ENCODE results near the gene NUDT2. TPM values are rescaled to one million over a fixed set of nuclear protein-coding genes. Genes with fewer than 3 reads are reported as not detected.
"Not testable (repeated sequence)": the region's sequence is repeated elsewhere in the genome, so short reads cannot be mapped to it uniquely, and the experiment has no call there.

NUDT2 gene
- total RNA-seq, 1 donor from 2014 or later: 7.2 TPM

GRCh38 chr9:34343090-34343489, 13.7 kb downstream of the NUDT2 start:
- Mint-ChIP-seq H3K4me1 (ENCODE audit: low read depth, unreplicated experiment) (no peaks in the 10 kb centered on the region), H3K4me3 (ENCODE audit: unreplicated experiment) (no peak overlapping the region), H3K9me3 (ENCODE audit: unreplicated experiment) (no peaks in the 10 kb centered on the region), H3K27ac (ENCODE audit: unreplicated experiment) (no peak overlapping the region), H3K27me3 (ENCODE audit: unreplicated experiment) (peaks cover 2% of the 10 kb centered on the region), H3K36me3 (ENCODE audit: unreplicated experiment) (no peaks in the 10 kb centered on the region)
- no peak for DNase-seq
- TF ChIP-seq CTCF (IDR thresholded peaks at IDR 0.05; ENCODE audit: partially characterized antibody, unreplicated experiment): no peak

- DNase-seq: no peak
- H3K27ac Mint-ChIP-seq (ENCODE audit: unreplicated experiment): no peak overlapping the region
- no peaks in the 10 kb centered on the region for H3K36me3 Mint-ChIP-seq (ENCODE audit: unreplicated experiment)
- no peak overlapping the region for H3K4me3 Mint-ChIP-seq (ENCODE audit: unreplicated experiment)
- peaks cover 2% of the 10 kb centered on the region for H3K27me3 Mint-ChIP-seq (ENCODE audit: unreplicated experiment)
- no peaks in the 10 kb centered on the region for H3K9me3 Mint-ChIP-seq (ENCODE audit: unreplicated experiment)
- no peak for TF ChIP-seq CTCF (IDR thresholded peaks at IDR 0.05; ENCODE audit: partially characterized antibody, unreplicated experiment)
- no peaks in the 10 kb centered on the region for H3K4me1 Mint-ChIP-seq (ENCODE audit: low read depth, unreplicated experiment)
Measured at GRCh38 chr9:34343605-34344004, 14.2 kb downstream of the NUDT2 start.

- TF ChIP-seq CTCF (IDR thresholded peaks at IDR 0.05; ENCODE audit: partially characterized antibody, unreplicated experiment): no peak
- Mint-ChIP-seq H3K27ac (ENCODE audit: unreplicated experiment) (no peak overlapping the region), H3K4me1 (ENCODE audit: low read depth, unreplicated experiment) (no peaks in the 10 kb centered on the region), H3K4me3 (ENCODE audit: unreplicated experiment) (no peak overlapping the region), H3K36me3 (ENCODE audit: unreplicated experiment) (no peaks in the 10 kb centered on the region), H3K9me3 (ENCODE audit: unreplicated experiment) (no peaks in the 10 kb centered on the region), H3K27me3 (ENCODE audit: unreplicated experiment) (no peaks in the 10 kb centered on the region)
- no peak for DNase-seq
Measured at GRCh38 chr9:34346873-34347799, 17.8 kb downstream of the NUDT2 start.

GRCh38 chr9:34347800-34348158, 18.4 kb downstream of the NUDT2 start:
- H3K4me3 Mint-ChIP-seq (ENCODE audit: unreplicated experiment): no peak overlapping the region
- no peak overlapping the region for H3K27ac Mint-ChIP-seq (ENCODE audit: unreplicated experiment)
- H3K4me1 Mint-ChIP-seq (ENCODE audit: low read depth, unreplicated experiment): no peaks in the 10 kb centered on the region
- no peaks in the 10 kb centered on the region for H3K27me3 Mint-ChIP-seq (ENCODE audit: unreplicated experiment)
- TF ChIP-seq CTCF (IDR thresholded peaks at IDR 0.05; ENCODE audit: partially characterized antibody, unreplicated experiment): no peak
- DNase-seq: no peak
- no peaks in the 10 kb centered on the region for H3K9me3 Mint-ChIP-seq (ENCODE audit: unreplicated experiment)
- no peaks in the 10 kb centered on the region for H3K36me3 Mint-ChIP-seq (ENCODE audit: unreplicated experiment)

GRCh38 chr9:34349324-34349723, 20.0 kb downstream of the NUDT2 start:
- Mint-ChIP-seq H3K36me3 (ENCODE audit: unreplicated experiment) (no peaks in the 10 kb centered on the region), H3K9me3 (ENCODE audit: unreplicated experiment) (no peaks in the 10 kb centered on the region), H3K27me3 (ENCODE audit: unreplicated experiment) (no peaks in the 10 kb centered on the region), H3K4me3 (ENCODE audit: unreplicated experiment) (no peak overlapping the region), H3K27ac (ENCODE audit: unreplicated experiment) (no peak overlapping the region), H3K4me1 (ENCODE audit: low read depth, unreplicated experiment) (no peaks in the 10 kb centered on the region)
- no peak for TF ChIP-seq CTCF (IDR thresholded peaks at IDR 0.05; ENCODE audit: partially characterized antibody, unreplicated experiment)
- DNase-seq: no peak

- DNase-seq; H3K27me3 Mint-ChIP-seq (ENCODE audit: unreplicated experiment); H3K4me1 Mint-ChIP-seq (ENCODE audit: low read depth, unreplicated experiment); H3K9me3 Mint-ChIP-seq (ENCODE audit: unreplicated experiment); H3K27ac Mint-ChIP-seq (ENCODE audit: unreplicated experiment); H3K4me3 Mint-ChIP-seq (ENCODE audit: unreplicated experiment): not testable (repeated sequence)
- peaks cover 14% of the 10 kb centered on the region for H3K36me3 Mint-ChIP-seq (ENCODE audit: unreplicated experiment)
Measured at GRCh38 chr9:34352122-34352652, 22.8 kb downstream of the NUDT2 start.

- H3K4me3 Mint-ChIP-seq (ENCODE audit: unreplicated experiment); H3K27me3 Mint-ChIP-seq (ENCODE audit: unreplicated experiment); H3K9me3 Mint-ChIP-seq (ENCODE audit: unreplicated experiment); H3K27ac Mint-ChIP-seq (ENCODE audit: unreplicated experiment); DNase-seq; H3K4me1 Mint-ChIP-seq (ENCODE audit: low read depth, unreplicated experiment): not testable (repeated sequence)
- peaks cover 21% of the 10 kb centered on the region for H3K36me3 Mint-ChIP-seq (ENCODE audit: unreplicated experiment)
Measured at GRCh38 chr9:34352957-34353356, 23.6 kb downstream of the NUDT2 start.
